Measurements from ENCODE around the gene GNG3. TPM values are rescaled to one million over a fixed set of nuclear protein-coding genes. Genes with fewer than 3 reads are reported as not detected.

Gene GNG3
- total and polyA plus RNA-seq, 2 of the 8 experiments (the other 6 are each of a cell fraction or from before 2014, with no cell fraction given) = 4.9 to 12.1 TPM

DNA sequence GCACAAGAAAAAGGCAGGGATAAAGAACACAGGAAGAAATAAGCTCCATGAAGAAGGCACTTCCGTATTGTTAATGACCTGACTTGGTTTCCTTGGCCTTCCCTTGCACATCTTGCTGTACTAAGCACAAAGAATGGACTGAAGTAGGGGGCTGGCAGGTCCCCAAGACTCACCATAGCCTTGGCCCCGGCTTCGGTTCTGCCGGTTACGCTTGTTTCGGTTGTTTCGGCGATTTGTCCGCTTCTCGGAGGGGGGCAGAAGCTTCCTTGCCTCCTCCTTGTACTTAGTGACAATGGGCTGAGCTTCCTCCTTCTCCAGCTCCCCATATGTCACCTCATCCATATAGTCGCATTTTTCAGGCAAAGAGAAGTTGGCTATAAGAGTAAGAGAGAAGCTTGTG, 9.3 kb downstream of the GNG3 start:
- no peak overlapping the region for H3K4me2 ChIP-seq (ENCODE audit: insufficient read depth in 1 of 2, low read depth in 2 of 2, low read length in 2 of 2)
- no peaks in the 10 kb centered on the region for H3K9me3 ChIP-seq (ENCODE audit: insufficient read depth in 2 of 2, low read depth in 1 of 2, low read length in 1 of 2)
- no peak overlapping the region for H2BK120ac ChIP-seq (replicated peaks; ENCODE audit: low read depth, low read length)
- no peak overlapping the region for H2AFZ ChIP-seq (ENCODE audit: low read length)
- H4K8ac ChIP-seq (ENCODE audit: extremely low read depth, insufficient read depth, low read length) = no peak overlapping the region
- ChIA-PET POLR2A (ENCODE audit: partially characterized antibody) (interaction anchor here (1.0 to 61.4 kb wide), 10 partner anchors 9 to 143 kb away, joined by 3 to 2041 read pairs (median 5); partner anchors contain the start of genes BSCL2, C11orf98, CSKMT and EEF1G), CTCF (ENCODE audit: partially characterized antibody) (interaction anchor here (0.6 kb wide), 1 partner anchor 496 kb away, joined by 4 read pairs; no protein-coding TSS in a partner anchor)
- H3K9ac ChIP-seq (replicated peaks in 1 of 4; ENCODE audit: extremely low read depth in 1 of 4, low read depth in 3 of 4, low read length in 3 of 4) = no peak overlapping the region
- TF ChIP-seq BACH1 (IDR thresholded peaks at IDR 0.05; ENCODE audit: low read length) (no peak), ASH2L (IDR thresholded peaks at IDR 0.05; ENCODE audit: low read length) (no peak), POU5F1 (IDR thresholded peaks at IDR 0.05; ENCODE audit: low read depth, low read length) (no peak), SIRT6 (IDR thresholded peaks at IDR 0.05; ENCODE audit: low read length) (no peak), BCL11A (IDR thresholded peaks at IDR 0.05; ENCODE audit: low read depth in 2 of 2, low read length in 2 of 2) (no peak), SAP30 (IDR thresholded peaks at IDR 0.05; ENCODE audit: insufficient read depth, insufficient replicate concordance, low read length) (no peak), KDM1A (IDR thresholded peaks at IDR 0.05; ENCODE audit: borderline replicate concordance, low read length) (no peak), CREB1 (IDR thresholded peaks at IDR 0.05) (no peak), TEAD4 (IDR thresholded peaks at IDR 0.05; ENCODE audit: low read depth, low read length) (no peak), TCF12 (IDR thresholded peaks at IDR 0.05; ENCODE audit: low read depth, low read length) (no peak)
- TF ChIP-seq, protein P1, sequence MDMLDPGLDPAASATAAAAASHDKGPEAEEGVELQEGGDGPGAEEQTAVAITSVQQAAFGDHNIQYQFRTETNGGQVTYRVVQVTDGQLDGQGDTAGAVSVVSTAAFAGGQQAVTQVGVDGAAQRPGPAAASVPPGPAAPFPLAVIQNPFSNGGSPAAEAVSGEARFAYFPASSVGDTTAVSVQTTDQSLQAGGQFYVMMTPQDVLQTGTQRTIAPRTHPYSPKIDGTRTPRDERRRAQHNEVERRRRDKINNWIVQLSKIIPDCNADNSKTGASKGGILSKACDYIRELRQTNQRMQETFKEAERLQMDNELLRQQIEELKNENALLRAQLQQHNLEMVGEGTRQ (IDR thresholded peaks at IDR 0.05; ENCODE audit: low read length) = no peak
- TF ChIP-seq, protein P2, sequence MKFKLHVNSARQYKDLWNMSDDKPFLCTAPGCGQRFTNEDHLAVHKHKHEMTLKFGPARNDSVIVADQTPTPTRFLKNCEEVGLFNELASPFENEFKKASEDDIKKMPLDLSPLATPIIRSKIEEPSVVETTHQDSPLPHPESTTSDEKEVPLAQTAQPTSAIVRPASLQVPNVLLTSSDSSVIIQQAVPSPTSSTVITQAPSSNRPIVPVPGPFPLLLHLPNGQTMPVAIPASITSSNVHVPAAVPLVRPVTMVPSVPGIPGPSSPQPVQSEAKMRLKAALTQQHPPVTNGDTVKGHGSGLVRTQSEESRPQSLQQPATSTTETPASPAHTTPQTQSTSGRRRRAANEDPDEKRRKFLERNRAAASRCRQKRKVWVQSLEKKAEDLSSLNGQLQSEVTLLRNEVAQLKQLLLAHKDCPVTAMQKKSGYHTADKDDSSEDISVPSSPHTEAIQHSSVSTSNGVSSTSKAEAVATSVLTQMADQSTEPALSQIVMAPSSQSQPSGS (IDR thresholded peaks at IDR 0.05; ENCODE audit: low read length) = no peak
- H2BK15ac ChIP-seq (ENCODE audit: low read length) = no peak overlapping the region
- H3K23me2 ChIP-seq (ENCODE audit: low read depth, low read length) = no peaks in the 10 kb centered on the region
- H2BK20ac ChIP-seq (ENCODE audit: low read length) = no peak overlapping the region
- peaks cover 0 to 3% of the 10 kb centered on the region in 2 experiments for H4K20me1 ChIP-seq (replicated peaks in 1 of 2; ENCODE audit: control insufficient read depth in 1 of 2, insufficient read depth in 2 of 2, low read length in 2 of 2)
- no peak overlapping the region for H3K56ac ChIP-seq (replicated peaks; ENCODE audit: insufficient read length, low read depth, low read length)
- no peak overlapping the region for H3K4me3 ChIP-seq (ENCODE audit: extremely low read depth in 1 of 4, insufficient read depth in 2 of 4, low read depth in 3 of 4, low read length in 4 of 4)
- DNase-seq (ENCODE audit: low read depth in 1 of 2, low spot score in 2 of 2) = no peak
- peaks cover 0 to 19% of the 10 kb centered on the region in 2 experiments; a peak in 2 of 4 replicates for H3K79me2 ChIP-seq (ENCODE audit: control insufficient read depth in 1 of 2, insufficient read depth in 2 of 2, low read length in 2 of 2)
- H3K23ac ChIP-seq (ENCODE audit: insufficient read length) = no peak overlapping the region
- H3K36me3 ChIP-seq (ENCODE audit: control insufficient read depth in 2 of 4, insufficient read depth in 4 of 4, low read length in 3 of 4) = peaks cover 41 to 97% (median 80%) of the 10 kb centered on the region in 4 experiments
- no peak overlapping the region for H4K5ac ChIP-seq (ENCODE audit: insufficient read length, low read depth, low read length)
- no peak for FAIRE-seq
- H2BK5ac ChIP-seq (ENCODE audit: low read depth, low read length) = no peak overlapping the region
- H4K91ac ChIP-seq (replicated peaks; ENCODE audit: insufficient read length, low read length) = no peak overlapping the region
- H3K79me1 ChIP-seq (ENCODE audit: low read depth, low read length) = no peaks in the 10 kb centered on the region; the same call in 1 of the 2 replicates
- no peak overlapping the region for H3K27ac ChIP-seq (ENCODE audit: low read depth, low read length)
- no peak overlapping the region for H2AK5ac ChIP-seq (ENCODE audit: low read depth, low read length)
- H3K14ac ChIP-seq (ENCODE audit: insufficient read length) = no peak overlapping the region
- WGBS, 2 experiments (ENCODE audit: extremely low coverage in 1 of 2, insufficient coverage in 1 of 2, insufficient read length in 1 of 2, insufficient replicate concordance in 2 of 2, low coverage in 1 of 2, low lambda C conversion rate in 2 of 2, missing lambda C conversion rate in 1 of 2) = 93% methylated on average over 11 of the region's 11 CpGs; no CpG with 5 or more reads in 1 of the 2 experiments
- H2BK12ac ChIP-seq (ENCODE audit: low read depth, low read length) = no peak overlapping the region
- no peak overlapping the region for H3K18ac ChIP-seq (ENCODE audit: extremely low read depth, low read length)
- H3K4me1 ChIP-seq (replicated peaks in 1 of 4; ENCODE audit: control insufficient read depth in 3 of 4, insufficient read depth in 4 of 4, low read length in 3 of 4) = peaks cover 0 to 13% (median 2%) of the 10 kb centered on the region in 4 experiments; a peak in 3 of 7 replicates
- H3K4ac ChIP-seq (replicated peaks; ENCODE audit: insufficient read length, low read depth, low read length) = no peak overlapping the region
- no peaks in the 10 kb centered on the region; a peak in 1 of 7 replicates for H3K27me3 ChIP-seq (replicated peaks in 1 of 4; ENCODE audit: control insufficient read depth in 3 of 4, extremely low read depth in 1 of 4, insufficient read depth in 3 of 4, low read length in 3 of 4)
